Hepatocyte (in vitro differentiated cells): ENCODE results near the gene SND1. TPM values are rescaled to one million over a fixed set of nuclear protein-coding genes. Genes with fewer than 3 reads are reported as not detected.

Experiments used
- DNase-seq: peaks from one replicate; pipeline ENCODE4 v3.0.0-alpha.2; 2016; ENCODE audit warnings: low spot score
- H2AFZ ChIP-seq: fragments of 200-600 bp; sonication (generic); 2 replicates; pipeline ENCODE4 v1.6.0; 2016; ENCODE audit warnings: antibody characterized with exemption, mild to moderate bottlenecking
- H3K27ac ChIP-seq: fragments of 200-600 bp; sonication (generic); 2 replicates; pipeline ENCODE4 v1.5.1; 2016; ENCODE audit warnings: mild to moderate bottlenecking
- H3K27me3 ChIP-seq: fragments of 200-600 bp; sonication (generic); 2 replicates; pipeline ENCODE4 v1.6.1; 2016
- H3K36me3 ChIP-seq: fragments of 200-600 bp; sonication (generic); replicated peaks from 2 replicates; pipeline ENCODE4 v1.5.1; 2016; ENCODE audit warnings: low read depth; ENCODE audit not compliant: insufficient read depth
- H3K4me1 ChIP-seq: fragments of 200-600 bp; sonication (generic); 2 replicates; pipeline ENCODE4 v1.5.1; 2016; ENCODE audit warnings: mild to moderate bottlenecking, moderate library complexity; ENCODE audit not compliant: insufficient read depth
- H3K4me2 ChIP-seq: fragments of 200-600 bp; sonication (generic); 2 replicates; pipeline ENCODE4 v1.6.0; 2016
- H3K4me3 ChIP-seq: fragments of 200-600 bp; sonication (generic); 2 replicates; pipeline ENCODE4 v1.5.1; 2016; ENCODE audit warnings: mild to moderate bottlenecking
- H3K79me2 ChIP-seq: fragments of 200-600 bp; sonication (generic); 2 replicates; pipeline ENCODE4 v1.6.0; 2017; ENCODE audit warnings: mild to moderate bottlenecking
- H3K9me2 ChIP-seq: fragments of 200-600 bp; sonication (generic); replicated peaks from 2 replicates; pipeline ENCODE4 v1.6.0; 2017; ENCODE audit warnings: mild to moderate bottlenecking; ENCODE audit not compliant: insufficient read depth
- H3K9me3 ChIP-seq: fragments of 200-600 bp; sonication (generic); 2 replicates; pipeline ENCODE4 v1.5.1; 2016; ENCODE audit warnings: low read depth, mild to moderate bottlenecking
- H4K20me1 ChIP-seq: fragments of 200-600 bp; sonication (generic); 2 replicates; pipeline ENCODE4 v1.6.0; 2016; ENCODE audit warnings: mild to moderate bottlenecking; ENCODE audit not compliant: insufficient read depth, poor library complexity, severe bottlenecking
- EZH2 ChIP-seq: fragments of 200-600 bp; sonication (generic); IDR thresholded peaks from 2 replicates; pipeline ENCODE4 v1.6.1; 2016; ENCODE audit warnings: antibody characterized with exemption, mild to moderate bottlenecking, borderline replicate concordance
- EZH2phosphoT487 ChIP-seq: fragments of 200-600 bp; sonication (generic); IDR thresholded peaks from one replicate; pipeline ENCODE4 v1.6.1; 2018; ENCODE audit warnings: antibody characterized with exemption, mild to moderate bottlenecking, low read depth, moderate library complexity; ENCODE audit not compliant: unreplicated experiment, severe bottlenecking
- WGBS: methylation state at CpG from one replicate; pipeline ENCODE4 v1.1.6; 2016; ENCODE audit warnings: low lambda C conversion rate; ENCODE audit errors: missing lambda C conversion rate; 5-methylcytosine and 5-hydroxymethylcytosine counted together
- polyA plus RNA-seq: library from polyadenylated mRNA; unstranded; fragments of >200 nt; fragmentation: Nextera tagmentation; extraction: Ambion mirVana; gene quantifications from 2 replicates; pipeline ENCODE4 v1.2.1, GENCODE V29; 2016
- total RNA-seq: library from RNA; depleted of rRNA; stranded (reverse); fragments of >200 nt; gene quantifications from 2 replicates; pipeline ENCODE4 v1.2.3, GENCODE V29; 2014
- TF ChIP-seq, protein P1 (sequence below): fragments of 200-600 bp; sonication (generic); IDR thresholded peaks from 2 replicates; pipeline ENCODE4 v1.5.1; 2016; ENCODE audit warnings: antibody characterized with exemption, mild to moderate bottlenecking; ENCODE audit not compliant: poor library complexity

Gene SND1
- total and polyA plus RNA-seq, 2 experiments from 2014 or later, result 141 to 200 TPM

DNA sequence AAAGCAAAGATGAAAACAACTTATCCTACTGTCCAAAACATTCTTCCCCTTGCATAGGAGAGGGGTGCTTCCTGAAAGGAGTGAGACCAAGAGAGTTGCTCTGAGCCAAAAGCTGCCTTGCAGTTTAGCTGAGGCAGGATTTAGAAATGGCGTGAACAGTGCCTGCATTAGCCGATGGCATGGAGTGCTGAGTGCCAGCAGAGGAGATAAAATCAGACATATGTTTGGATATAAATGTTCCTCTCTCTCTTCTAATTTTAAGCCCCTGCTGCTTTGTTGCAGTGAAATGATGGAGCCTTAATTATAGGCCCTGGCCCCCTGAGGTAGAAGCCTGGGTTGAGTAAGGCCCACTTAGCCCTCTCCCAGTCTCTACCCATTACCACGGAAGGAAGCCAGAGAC is 372.2 kb downstream of the SND1 start:
- H3K4me3 ChIP-seq, result no peak overlapping the region
- no peaks in the 10 kb centered on the region for H3K9me2 ChIP-seq
- H3K36me3 ChIP-seq, result no peaks in the 10 kb centered on the region
- peaks cover 10% of the 10 kb centered on the region for H4K20me1 ChIP-seq
- peaks cover 15% of the 10 kb centered on the region for H3K4me1 ChIP-seq
- H3K9me3 ChIP-seq, result no peaks in the 10 kb centered on the region
- no peak overlapping the region for H2AFZ ChIP-seq
- 97% methylated on average over 3 of the region's 3 CpGs for WGBS
- no peak for DNase-seq
- no peak overlapping the region for H3K4me2 ChIP-seq
- no peak overlapping the region for H3K27ac ChIP-seq
- no peaks in the 10 kb centered on the region for H3K27me3 ChIP-seq
- TF ChIP-seq EZH2, result no peak
- TF ChIP-seq, protein P1, sequence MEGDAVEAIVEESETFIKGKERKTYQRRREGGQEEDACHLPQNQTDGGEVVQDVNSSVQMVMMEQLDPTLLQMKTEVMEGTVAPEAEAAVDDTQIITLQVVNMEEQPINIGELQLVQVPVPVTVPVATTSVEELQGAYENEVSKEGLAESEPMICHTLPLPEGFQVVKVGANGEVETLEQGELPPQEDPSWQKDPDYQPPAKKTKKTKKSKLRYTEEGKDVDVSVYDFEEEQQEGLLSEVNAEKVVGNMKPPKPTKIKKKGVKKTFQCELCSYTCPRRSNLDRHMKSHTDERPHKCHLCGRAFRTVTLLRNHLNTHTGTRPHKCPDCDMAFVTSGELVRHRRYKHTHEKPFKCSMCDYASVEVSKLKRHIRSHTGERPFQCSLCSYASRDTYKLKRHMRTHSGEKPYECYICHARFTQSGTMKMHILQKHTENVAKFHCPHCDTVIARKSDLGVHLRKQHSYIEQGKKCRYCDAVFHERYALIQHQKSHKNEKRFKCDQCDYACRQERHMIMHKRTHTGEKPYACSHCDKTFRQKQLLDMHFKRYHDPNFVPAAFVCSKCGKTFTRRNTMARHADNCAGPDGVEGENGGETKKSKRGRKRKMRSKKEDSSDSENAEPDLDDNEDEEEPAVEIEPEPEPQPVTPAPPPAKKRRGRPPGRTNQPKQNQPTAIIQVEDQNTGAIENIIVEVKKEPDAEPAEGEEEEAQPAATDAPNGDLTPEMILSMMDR, result no peak
- no peak for TF ChIP-seq EZH2phosphoT487
- H3K79me2 ChIP-seq, result peaks cover 50% of the 10 kb centered on the region

DNA sequence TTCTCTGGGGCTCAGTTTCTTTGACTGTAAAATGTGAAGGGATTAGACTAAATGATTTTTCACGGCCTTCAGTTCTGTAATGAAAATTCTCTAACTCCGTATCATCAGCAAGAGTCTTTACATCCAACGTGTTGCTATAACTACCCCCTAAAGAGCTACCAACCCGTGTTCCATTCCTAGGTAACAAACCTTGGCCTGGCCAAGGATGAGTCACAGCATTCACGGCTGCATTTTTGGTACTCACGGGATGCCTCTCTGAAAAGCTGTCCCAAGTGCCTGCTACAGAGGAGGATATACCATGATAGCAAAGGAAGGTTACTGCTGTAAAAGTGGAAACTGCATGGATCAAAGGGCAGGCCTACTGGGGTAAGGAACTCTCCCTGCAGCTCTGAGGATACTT is 373.4 kb downstream of the SND1 start:
- Histone ChIP-seq H3K27me3 (no peaks in the 10 kb centered on the region), H3K9me3 (no peaks in the 10 kb centered on the region), H3K4me1 (peaks cover 18% of the 10 kb centered on the region), H2AFZ (no peak overlapping the region), H3K4me2 (no peak overlapping the region), H3K4me3 (no peak overlapping the region), H3K79me2 (peaks cover 57% of the 10 kb centered on the region), H3K27ac (no peak overlapping the region), H3K9me2 (no peaks in the 10 kb centered on the region), H3K36me3 (no peaks in the 10 kb centered on the region), H4K20me1 (peaks cover 21% of the 10 kb centered on the region)
- WGBS, result 84% methylated on average over 6 of the region's 6 CpGs
- DNase-seq, result no peak
- TF ChIP-seq, protein P1, result no peak
- no peak for TF ChIP-seq EZH2phosphoT487
- no peak for TF ChIP-seq EZH2

DNA sequence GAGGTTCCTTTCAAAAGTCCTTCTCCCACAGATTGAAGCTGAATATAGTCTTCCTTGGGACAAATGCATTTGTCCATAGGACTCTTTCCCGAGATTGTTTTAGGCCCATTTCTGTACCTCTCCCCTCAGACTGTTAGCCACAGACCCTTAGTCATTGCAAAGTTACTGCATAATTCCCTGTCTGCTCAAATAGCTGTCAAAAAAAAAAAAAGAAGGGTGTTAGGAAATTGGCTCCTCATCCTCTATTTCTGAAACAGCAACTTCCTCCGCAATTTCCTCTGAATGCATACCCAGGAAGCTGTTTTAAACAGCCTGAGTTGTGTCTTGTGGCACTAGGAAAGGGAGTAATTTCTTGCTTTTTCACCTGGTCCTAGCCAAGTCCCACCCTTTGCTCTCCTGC is 373.8 kb downstream of the SND1 start:
- Histone ChIP-seq H3K9me2 (no peaks in the 10 kb centered on the region), H3K27me3 (no peaks in the 10 kb centered on the region)

More for the DNA sequence above, 373.8 kb downstream of the SND1 start:
- Histone ChIP-seq H3K36me3 (no peaks in the 10 kb centered on the region), H3K4me3 (no peak overlapping the region), H3K4me1 (peaks cover 20% of the 10 kb centered on the region), H4K20me1 (peaks cover 25% of the 10 kb centered on the region), H3K4me2 (no peak overlapping the region), H2AFZ (no peak overlapping the region), H3K79me2 (peaks cover 59% of the 10 kb centered on the region), H3K27ac (no peak overlapping the region), H3K9me3 (no peaks in the 10 kb centered on the region)
- no peak for DNase-seq
- TF ChIP-seq, protein P1, result no peak
- TF ChIP-seq EZH2phosphoT487 (no peak), EZH2 (no peak)
- 92% methylated on average over 2 of the region's 2 CpGs for WGBS
